HCT116 (cell line): Measurements from ENCODE around the gene FBXL19.

ENCODE experiments used
- FOSL1 ChIP-seq: IDR thresholded peaks from 2 replicates; pipeline ENCODE4 v1.6.1; 2012; ENCODE audit warnings: low read depth
- POLR2A ChIP-seq: IDR thresholded peaks from 2 replicates; pipeline ENCODE4 v1.7.0; 2011; ENCODE audit warnings: borderline replicate concordance; ENCODE audit not compliant: insufficient read depth, insufficient read length; ENCODE audit errors: extremely low read depth

GRCh38 chr16:30907064-30907463 lies 16.3 kb upstream of the FBXL19 start:
- no peak for TF ChIP-seq FOSL1
- TF ChIP-seq POLR2A: no peak
